Measurements from ENCODE around the gene PPIF. TPM values are rescaled to one million over a fixed set of nuclear protein-coding genes. Genes with fewer than 3 reads are reported as not detected.
"Not testable (repeated sequence)": the region's sequence is repeated elsewhere in the genome, so short reads cannot be mapped to it uniquely, and the experiment has no call there.

PPIF gene
- total and polyA plus RNA-seq, 10 donors = 29.2 to 99.3 (median 67.5) TPM

DNA sequence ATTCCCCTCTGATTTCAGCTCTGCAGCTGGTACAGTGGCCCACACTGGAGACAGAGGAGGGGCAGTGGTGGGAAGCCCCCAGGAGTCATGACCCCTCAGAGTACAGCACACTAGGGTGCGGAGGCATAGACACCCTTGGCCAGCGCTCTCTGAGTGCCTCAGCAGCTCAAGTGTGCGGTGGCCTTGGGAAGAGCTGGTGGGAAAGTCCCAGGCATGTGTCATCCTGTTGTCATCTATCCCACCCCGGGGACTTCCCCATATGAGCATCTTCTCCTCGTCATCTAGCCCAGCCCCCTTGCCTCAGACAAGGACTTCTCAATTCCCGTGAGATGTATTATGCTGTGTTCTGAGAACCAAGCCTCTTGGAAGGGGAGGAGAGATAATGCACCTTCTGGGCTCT, 15.6 kb upstream of the PPIF start:
- Histone ChIP-seq H3K4me1 (peaks cover 4 to 15% (median 8%) of the 10 kb centered on the region in 6 donors), H3K9me3 (no peaks in the 10 kb centered on the region), H3K36me3 (no peaks in the 10 kb centered on the region), H3K27me3 (replicated peaks in 1 of 7) (no peaks in the 10 kb centered on the region), H3K4me3 (no peak overlapping the region), H3K27ac (peak overlapping the region in 2 of 8 donors; percentile 21 to 67)
- intact Hi-C loops (cut with DNase I; ENCODE audit: low total_unique reads) = no loop called here
- peak in 1 of 3 donors; percentile 45 for TF ChIP-seq POLR2AphosphoS5 (IDR thresholded peaks at IDR 0.05)
- no peak for TF ChIP-seq POLR2A (IDR thresholded peaks at IDR 0.05)
- peak; percentile 85 for DNase-seq
- whole genome bisulfite sequencing, 5 donors = 14 to 48% (median 30%) methylated on average over 6 of the region's 6 CpGs

DNA sequence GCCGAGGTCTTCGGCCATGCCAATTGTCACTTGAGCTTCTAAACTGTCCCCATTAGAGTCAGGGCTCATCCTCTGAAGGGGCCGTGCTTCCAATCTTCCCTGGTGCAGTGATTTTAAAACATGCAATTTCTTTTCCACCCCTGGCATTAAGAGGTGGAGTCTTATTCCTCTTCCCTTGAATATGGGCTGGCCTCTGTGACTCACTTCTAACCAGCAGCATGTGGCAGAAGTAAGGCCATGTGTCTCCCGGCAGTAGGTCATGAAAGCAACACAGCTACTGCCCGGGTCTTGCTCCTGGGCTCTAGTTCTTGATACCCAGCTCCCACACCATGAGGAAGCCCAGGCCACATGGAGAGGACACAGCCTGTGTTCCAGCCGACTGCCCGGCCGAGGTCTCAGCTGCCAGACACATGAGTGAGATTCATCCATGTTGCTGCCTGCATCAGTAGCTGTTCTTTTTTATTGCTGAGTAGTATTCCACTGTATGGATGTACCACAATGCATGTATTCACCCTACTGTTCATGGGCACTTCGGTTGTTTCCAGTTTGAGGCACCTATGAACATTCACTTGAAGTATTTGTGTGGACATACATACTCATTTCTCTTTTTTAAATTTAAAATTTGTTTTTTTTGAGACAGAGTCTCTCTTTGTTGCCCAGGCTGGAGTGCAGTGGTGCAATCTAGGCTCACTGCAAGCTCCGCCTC, 14.5 kb upstream of the PPIF start:
- 94 to 100% (median 95%) methylated on average over 2 to 5 of the region's 10 CpGs for WGBS, 5 donors
- DNase-seq; H3K36me3 ChIP-seq; H3K27ac ChIP-seq; H3K27me3 ChIP-seq (replicated peaks in 1 of 7); H3K9me3 ChIP-seq; H3K4me3 ChIP-seq; intact Hi-C loops (cut with DNase I; ENCODE audit: low total_unique reads): not testable (repeated sequence)
- H3K4me1 ChIP-seq = peaks cover 4 to 15% (median 8%) of the 10 kb centered on the region in 6 donors

DNA sequence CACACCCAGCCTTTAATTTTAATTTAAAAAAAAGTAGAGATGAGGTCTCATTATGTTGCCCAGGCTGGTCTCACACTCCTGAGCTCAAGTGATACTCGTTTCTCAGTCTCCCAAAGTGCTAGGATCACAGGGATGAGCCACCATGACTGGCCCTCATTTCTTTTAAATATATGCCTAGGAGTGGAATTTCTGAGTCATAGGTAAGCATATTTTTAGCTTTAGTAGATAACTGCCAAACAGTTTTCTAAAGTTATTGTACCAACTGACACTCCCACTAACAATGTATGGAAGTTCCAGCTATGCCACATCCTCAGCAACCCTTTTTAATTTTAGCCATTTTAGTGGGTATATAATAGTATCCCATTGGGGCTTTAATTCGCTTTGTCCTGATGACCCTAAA, 13.8 kb upstream of the PPIF start:
- H3K9me3 ChIP-seq = no peaks in the 10 kb centered on the region
- H3K27me3 ChIP-seq (replicated peaks in 1 of 7) = no peaks in the 10 kb centered on the region
- H3K36me3 ChIP-seq = no peaks in the 10 kb centered on the region
- H3K4me1 ChIP-seq = peaks cover 4 to 15% (median 8%) of the 10 kb centered on the region in 6 donors
- H3K4me3 ChIP-seq = no peak overlapping the region
- no peak overlapping the region for H3K27ac ChIP-seq
- DNase-seq = no peak
- 92 to 97% (median 94%) methylated on average over 2 of the region's 2 CpGs for WGBS, 5 donors
- intact Hi-C loops (cut with DNase I; ENCODE audit: low total_unique reads) = no loop called here
- TF ChIP-seq, protein P1, sequence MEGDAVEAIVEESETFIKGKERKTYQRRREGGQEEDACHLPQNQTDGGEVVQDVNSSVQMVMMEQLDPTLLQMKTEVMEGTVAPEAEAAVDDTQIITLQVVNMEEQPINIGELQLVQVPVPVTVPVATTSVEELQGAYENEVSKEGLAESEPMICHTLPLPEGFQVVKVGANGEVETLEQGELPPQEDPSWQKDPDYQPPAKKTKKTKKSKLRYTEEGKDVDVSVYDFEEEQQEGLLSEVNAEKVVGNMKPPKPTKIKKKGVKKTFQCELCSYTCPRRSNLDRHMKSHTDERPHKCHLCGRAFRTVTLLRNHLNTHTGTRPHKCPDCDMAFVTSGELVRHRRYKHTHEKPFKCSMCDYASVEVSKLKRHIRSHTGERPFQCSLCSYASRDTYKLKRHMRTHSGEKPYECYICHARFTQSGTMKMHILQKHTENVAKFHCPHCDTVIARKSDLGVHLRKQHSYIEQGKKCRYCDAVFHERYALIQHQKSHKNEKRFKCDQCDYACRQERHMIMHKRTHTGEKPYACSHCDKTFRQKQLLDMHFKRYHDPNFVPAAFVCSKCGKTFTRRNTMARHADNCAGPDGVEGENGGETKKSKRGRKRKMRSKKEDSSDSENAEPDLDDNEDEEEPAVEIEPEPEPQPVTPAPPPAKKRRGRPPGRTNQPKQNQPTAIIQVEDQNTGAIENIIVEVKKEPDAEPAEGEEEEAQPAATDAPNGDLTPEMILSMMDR (IDR thresholded peaks at IDR 0.05 in 8 of 11, conservative IDR thresholded peaks at IDR 0.05 in 3 of 11) = no peak
- TF ChIP-seq POLR2A (IDR thresholded peaks at IDR 0.05) (no peak), POLR2AphosphoS5 (IDR thresholded peaks at IDR 0.05) (no peak)

DNA sequence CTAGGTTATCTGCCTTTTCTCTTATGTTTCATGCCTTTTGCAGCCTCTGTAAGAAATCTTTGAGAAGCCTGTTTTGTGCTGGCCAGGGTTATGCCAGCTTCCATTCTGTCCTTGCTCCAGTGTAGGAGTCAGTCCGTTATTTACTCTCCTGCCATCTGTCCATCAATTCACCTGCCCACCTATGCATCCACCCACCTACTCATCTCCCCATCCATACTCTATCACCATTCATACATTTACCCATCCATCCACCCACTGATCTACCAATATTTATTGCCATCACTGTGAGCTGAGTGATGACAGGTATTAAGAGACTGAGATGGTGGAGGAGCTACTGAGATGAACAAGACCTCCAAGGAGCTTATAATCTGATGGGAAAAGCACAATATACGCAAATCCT, 12.7 kb upstream of the PPIF start:
- H3K27ac ChIP-seq = no peak overlapping the region
- intact Hi-C loops (cut with DNase I; ENCODE audit: low total_unique reads) = no loop called here
- H3K9me3 ChIP-seq = no peaks in the 10 kb centered on the region
- H3K4me3 ChIP-seq = no peak overlapping the region
- WGBS, 5 donors = 92 to 98% (median 94%) methylated on average over 2 of the region's 2 CpGs
- TF ChIP-seq POLR2AphosphoS5 (IDR thresholded peaks at IDR 0.05) (no peak), POLR2A (IDR thresholded peaks at IDR 0.05) (no peak)
- TF ChIP-seq, protein P1 (IDR thresholded peaks at IDR 0.05 in 8 of 11, conservative IDR thresholded peaks at IDR 0.05 in 3 of 11) = no peak
- no peaks in the 10 kb centered on the region for H3K27me3 ChIP-seq (replicated peaks in 1 of 7)
- peaks cover 4 to 15% (median 8%) of the 10 kb centered on the region in 6 donors for H3K4me1 ChIP-seq
- no peak for DNase-seq
- no peaks in the 10 kb centered on the region for H3K36me3 ChIP-seq

DNA sequence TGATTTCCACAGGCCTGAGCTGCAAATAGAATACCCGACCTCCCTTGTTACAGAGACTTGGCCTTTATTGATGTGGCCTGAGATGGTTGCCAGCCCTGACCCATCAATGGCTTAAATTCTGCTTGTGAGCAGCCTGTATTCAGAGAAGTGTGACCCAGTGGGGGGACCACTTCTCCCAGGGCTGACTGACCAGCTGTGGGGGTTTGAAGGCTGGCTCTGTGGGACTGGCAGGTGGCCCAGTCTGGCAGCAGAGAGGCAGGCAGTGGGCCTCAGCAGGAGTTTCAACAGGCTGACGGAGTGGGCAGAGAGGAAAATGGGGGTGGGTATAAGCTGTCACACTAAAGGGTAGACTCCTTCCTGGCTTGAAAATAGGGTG, 12.2 kb upstream of the PPIF start:
- H3K27ac ChIP-seq = no peak overlapping the region
- no peaks in the 10 kb centered on the region for H3K27me3 ChIP-seq (replicated peaks in 1 of 7)
- no peak for TF ChIP-seq POLR2AphosphoS5 (IDR thresholded peaks at IDR 0.05)
- TF ChIP-seq, protein P1 (IDR thresholded peaks at IDR 0.05 in 8 of 11, conservative IDR thresholded peaks at IDR 0.05 in 3 of 11) = no peak
- no peak for TF ChIP-seq POLR2A (IDR thresholded peaks at IDR 0.05)
- WGBS, 5 donors = 77 to 88% (median 82%) methylated on average over 2 of the region's 2 CpGs
- no peaks in the 10 kb centered on the region for H3K9me3 ChIP-seq
- intact Hi-C loops (cut with DNase I; ENCODE audit: low total_unique reads) = no loop called here
- no peak for DNase-seq
- no peaks in the 10 kb centered on the region for H3K36me3 ChIP-seq
- peaks cover 4 to 15% (median 8%) of the 10 kb centered on the region in 6 donors for H3K4me1 ChIP-seq
- no peak overlapping the region for H3K4me3 ChIP-seq
